ENCODE data around the gene CTNND1. TPM values are rescaled to one million over a fixed set of nuclear protein-coding genes. Genes with fewer than 3 reads are reported as not detected.

Gene CTNND1
- total and polyA plus RNA-seq, 9 of the 15 experiments (the other 6 are each of a cell fraction or from before 2014, with no cell fraction given) = 11.1 to 74.0 (median 43.3) TPM

DNA sequence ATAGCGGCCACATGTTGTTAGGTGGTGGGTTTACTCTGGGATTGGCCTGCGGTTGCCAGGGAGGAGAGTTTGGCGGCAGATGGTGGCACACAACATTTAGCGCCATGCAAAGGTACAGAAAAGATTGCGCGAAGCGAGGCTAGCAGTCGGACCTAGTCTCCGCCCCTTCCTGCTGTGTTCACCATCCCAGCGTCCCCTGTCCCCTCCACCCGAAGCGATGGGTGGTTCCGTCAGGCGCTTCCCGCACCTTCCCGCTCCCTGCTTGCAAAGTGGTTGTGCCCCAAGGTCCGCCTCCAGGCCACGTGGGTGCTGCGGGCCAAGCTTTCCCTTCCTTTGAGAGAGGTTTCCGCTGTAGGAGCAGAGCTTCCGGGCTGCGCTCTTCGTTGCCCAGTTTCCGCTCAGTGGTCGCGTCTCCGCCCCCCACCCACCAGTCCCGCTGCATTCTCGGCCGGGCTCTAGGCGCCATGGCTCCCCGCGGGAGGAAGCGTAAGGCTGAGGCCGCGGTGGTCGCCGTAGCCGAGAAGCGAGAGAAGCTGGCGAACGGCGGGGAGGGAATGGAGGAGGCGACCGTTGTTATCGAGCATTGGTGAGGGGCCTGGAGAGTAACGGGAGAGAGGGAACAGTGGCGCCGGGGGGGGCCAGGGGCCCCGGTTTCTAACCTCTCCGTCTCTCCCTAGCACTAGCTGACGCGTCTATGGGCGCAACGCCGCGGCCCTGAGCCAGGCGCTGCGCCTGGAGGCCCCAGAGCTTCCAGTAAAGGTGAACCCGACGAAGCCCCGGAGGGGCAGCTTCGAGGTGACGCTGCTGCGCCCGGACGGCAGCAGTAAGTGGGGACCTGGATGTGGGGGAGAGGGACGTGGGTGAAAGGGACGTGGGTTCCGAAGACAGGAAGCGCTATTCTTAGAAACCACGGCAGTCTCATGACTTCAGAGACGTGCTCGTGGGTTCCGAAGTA lies 20.2 kb upstream of the CTNND1 start, which contains the start of gene SELENOH (continued):
- TF ChIP-seq CBX8 (IDR thresholded peaks at IDR 0.05; ENCODE audit: borderline replicate concordance, extremely low read depth, low read depth, low read length, poor library complexity, severe bottlenecking) (no peak), HDAC6 (IDR thresholded peaks at IDR 0.05; ENCODE audit: low read depth, low read length) (no peak)

DNA sequence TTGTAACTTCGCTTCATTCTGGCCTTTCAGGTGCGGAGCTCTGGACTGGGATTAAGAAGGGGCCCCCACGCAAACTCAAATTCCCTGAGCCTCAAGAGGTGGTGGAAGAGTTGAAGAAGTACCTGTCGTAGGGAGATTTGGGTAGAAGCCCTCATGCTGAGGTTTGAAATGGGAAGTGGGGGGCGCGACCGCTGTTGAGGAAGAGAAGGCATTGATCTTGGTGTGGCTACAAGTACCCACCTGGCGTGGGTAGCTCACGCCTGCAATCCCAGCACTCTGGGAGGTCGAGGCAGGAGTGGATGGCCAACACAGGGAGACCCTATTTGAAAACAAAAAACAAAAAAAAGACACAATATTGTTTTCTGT lies 19.5 kb upstream of the CTNND1 start:
- Histone ChIP-seq H3K27me3 (ENCODE audit: control insufficient read depth in 2 of 2, insufficient read depth in 2 of 2, low read length in 2 of 2) (no peaks in the 10 kb centered on the region), H3K9ac (ENCODE audit: insufficient read depth in 1 of 2, low read depth in 2 of 2, low read length in 2 of 2) (peak overlapping the region; percentile 90 to 97), H3K79me2 (ENCODE audit: control insufficient read depth, insufficient read depth, low read length) (peaks cover 35% of the 10 kb centered on the region), H2AFZ (ENCODE audit: low read depth, low read length) (peak overlapping the region; percentile 84), H3K4me2 (ENCODE audit: insufficient read depth, low read length) (peak overlapping the region; percentile 90), H4K20me1 (replicated peaks; ENCODE audit: control insufficient read depth, insufficient read depth, low read length) (no peaks in the 10 kb centered on the region), H3K9me1 (ENCODE audit: control insufficient read depth, insufficient read depth, low read length) (no peaks in the 10 kb centered on the region), H3K36me3 (ENCODE audit: control insufficient read depth, insufficient read depth, low read length) (peaks cover 84% of the 10 kb centered on the region), H3K4me1 (replicated peaks in 1 of 2; ENCODE audit: control insufficient read depth in 2 of 2, insufficient read depth in 2 of 2, low read length in 2 of 2) (peaks cover 10 to 11% of the 10 kb centered on the region in 2 experiments; a peak in 4 of 5 replicates), H3K9me3 (replicated peaks; ENCODE audit: control insufficient read depth, insufficient read depth, low read depth, low read length) (no peaks in the 10 kb centered on the region), H3K27ac (ENCODE audit: extremely low read depth, low read depth, low read length) (peak overlapping the region; percentile 86), H3K4me3 (peak overlapping the region; percentile 70)
- intact Hi-C loops (cut with micrococcal nuclease) (no loop called here), in situ Hi-C loops (cut with MboI) (no loop called here)
- peak in 1 of 4 experiments; percentile 28 for DNase-seq (ENCODE audit: extremely low read depth in 1 of 4, low spot score in 3 of 4)
- TF ChIP-seq ZNF232 (CRISPR knock-in tag; IDR thresholded peaks at IDR 0.05) = 0 out of 2 replicates have a peak, but pooled peaks have one; percentile 16
- peak; percentile 33; the same call in 1 of the 2 replicates for TF ChIP-seq SPI1 (IDR thresholded peaks at IDR 0.05; ENCODE audit: borderline replicate concordance, low read depth, low read length)
- TF ChIP-seq NCOA4 (IDR thresholded peaks at IDR 0.05; ENCODE audit: partially characterized antibody) = no peak
- no peak for FAIRE-seq
- BruUV-seq (replicated peaks) = no TSS peak
- CTCF ChIA-PET (ENCODE audit: low intra/inter-chr PET ratio) = no interaction called here
- POLR2A ChIA-PET = interaction anchor here (0.6 to 2.7 kb wide), 17 partner anchors 8 to 346 kb away, joined by 3 to 25 read pairs (median 5); partner anchors contain the start of genes BTBD18, CTNND1 and MED19
- no peak for ATAC-seq
- WGBS (ENCODE audit: insufficient coverage, low coverage, missing lambda C conversion rate) = 2% methylated on average over 9 of the region's 10 CpGs

Data from K562 (cell line).